ENCODE data around the gene TSKS.
A peak's percentile ranks its signal among the peaks of the same experiment; 100 is the strongest.

The TSKS gene

DNA sequence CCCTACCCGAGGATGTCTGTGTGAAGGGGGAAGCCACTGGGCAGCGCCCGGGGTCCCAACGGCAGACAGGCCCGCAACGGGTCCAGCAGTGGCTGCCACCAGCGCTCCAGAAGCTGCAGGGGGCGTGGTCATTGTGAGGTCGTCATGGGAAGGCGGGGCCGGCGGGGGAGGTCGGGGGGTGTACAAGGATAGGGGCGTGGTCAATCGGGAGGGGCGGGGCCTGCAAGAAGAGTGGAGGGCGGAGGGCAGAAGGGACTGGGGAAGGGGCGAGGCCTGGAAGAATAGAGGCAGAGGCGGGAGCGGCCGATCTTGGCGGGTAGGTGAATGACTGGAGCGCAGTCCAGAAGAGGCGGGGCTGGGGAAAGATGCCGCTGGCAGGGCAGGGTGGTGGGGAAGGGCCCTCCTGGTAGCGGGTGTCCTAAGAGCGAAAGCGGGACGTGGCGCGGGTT is 45.6 kb upstream of the TSKS start:
- DNase-seq = peak; percentile 68
- Histone ChIP-seq H3K36me3 (replicated peaks) (peaks cover 27% of the 10 kb centered on the region), H3K27ac (no peak overlapping the region), H3K27me3 (replicated peaks) (no peaks in the 10 kb centered on the region), H3K4me3 (ENCODE audit: low read depth, low read length) (peak overlapping the region; percentile 65)
- in situ Hi-C loops (cut with HindIII; ENCODE audit: low pct_ligation_motif_present, low sequenced_read_pairs) = no loop called here
- TF ChIP-seq, protein P1, sequence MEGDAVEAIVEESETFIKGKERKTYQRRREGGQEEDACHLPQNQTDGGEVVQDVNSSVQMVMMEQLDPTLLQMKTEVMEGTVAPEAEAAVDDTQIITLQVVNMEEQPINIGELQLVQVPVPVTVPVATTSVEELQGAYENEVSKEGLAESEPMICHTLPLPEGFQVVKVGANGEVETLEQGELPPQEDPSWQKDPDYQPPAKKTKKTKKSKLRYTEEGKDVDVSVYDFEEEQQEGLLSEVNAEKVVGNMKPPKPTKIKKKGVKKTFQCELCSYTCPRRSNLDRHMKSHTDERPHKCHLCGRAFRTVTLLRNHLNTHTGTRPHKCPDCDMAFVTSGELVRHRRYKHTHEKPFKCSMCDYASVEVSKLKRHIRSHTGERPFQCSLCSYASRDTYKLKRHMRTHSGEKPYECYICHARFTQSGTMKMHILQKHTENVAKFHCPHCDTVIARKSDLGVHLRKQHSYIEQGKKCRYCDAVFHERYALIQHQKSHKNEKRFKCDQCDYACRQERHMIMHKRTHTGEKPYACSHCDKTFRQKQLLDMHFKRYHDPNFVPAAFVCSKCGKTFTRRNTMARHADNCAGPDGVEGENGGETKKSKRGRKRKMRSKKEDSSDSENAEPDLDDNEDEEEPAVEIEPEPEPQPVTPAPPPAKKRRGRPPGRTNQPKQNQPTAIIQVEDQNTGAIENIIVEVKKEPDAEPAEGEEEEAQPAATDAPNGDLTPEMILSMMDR (IDR thresholded peaks at IDR 0.05; ENCODE audit: low read depth, low read length, missing control alignments) = no peak

DNA sequence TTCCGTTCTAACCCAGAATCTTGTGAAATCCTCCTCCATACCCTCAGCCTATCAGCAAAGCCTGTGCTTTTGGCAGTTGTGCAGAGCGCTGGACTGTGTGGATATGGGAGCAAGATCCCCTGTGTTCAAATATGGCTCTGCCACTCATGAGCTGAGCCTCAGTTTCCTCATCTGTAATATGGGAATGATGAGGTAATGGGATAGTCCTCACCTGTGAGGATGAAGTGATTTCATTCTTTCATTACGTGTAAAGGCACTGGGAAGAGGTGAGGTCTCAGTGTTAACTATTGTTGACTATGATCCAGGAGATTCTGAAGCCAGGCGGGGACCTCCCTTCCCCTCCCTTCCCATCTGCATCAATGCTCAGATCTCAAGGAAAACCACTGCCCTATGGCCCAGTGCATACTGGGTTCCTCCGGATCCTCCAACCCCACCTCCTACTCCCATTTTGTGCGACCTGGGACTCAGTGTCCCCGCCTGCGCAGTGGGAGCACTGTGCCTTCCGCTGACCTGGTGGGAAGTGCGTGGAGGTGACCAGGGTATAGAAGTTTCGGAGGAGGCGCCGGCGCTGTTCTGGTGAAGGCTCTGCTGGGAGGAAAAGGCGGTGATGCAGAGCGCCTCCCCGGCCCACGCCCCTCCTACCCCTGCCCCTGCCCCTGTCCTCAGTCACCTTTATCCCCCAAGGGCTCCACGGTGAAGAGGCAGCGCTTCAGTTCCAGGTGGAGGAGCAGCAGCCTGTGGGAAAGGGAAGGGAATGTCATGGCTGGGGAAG is 45.0 kb upstream of the TSKS start:
- Histone ChIP-seq H3K27ac (no peak overlapping the region), H3K4me3 (ENCODE audit: low read depth, low read length) (peak overlapping the region; percentile 65), H3K36me3 (replicated peaks) (peaks cover 33% of the 10 kb centered on the region), H3K27me3 (replicated peaks) (no peaks in the 10 kb centered on the region)
- TF ChIP-seq, protein P1 (IDR thresholded peaks at IDR 0.05; ENCODE audit: low read depth, low read length, missing control alignments) = no peak
- in situ Hi-C loops (cut with HindIII; ENCODE audit: low pct_ligation_motif_present, low sequenced_read_pairs) = no loop called here
- no peak for DNase-seq

DNA sequence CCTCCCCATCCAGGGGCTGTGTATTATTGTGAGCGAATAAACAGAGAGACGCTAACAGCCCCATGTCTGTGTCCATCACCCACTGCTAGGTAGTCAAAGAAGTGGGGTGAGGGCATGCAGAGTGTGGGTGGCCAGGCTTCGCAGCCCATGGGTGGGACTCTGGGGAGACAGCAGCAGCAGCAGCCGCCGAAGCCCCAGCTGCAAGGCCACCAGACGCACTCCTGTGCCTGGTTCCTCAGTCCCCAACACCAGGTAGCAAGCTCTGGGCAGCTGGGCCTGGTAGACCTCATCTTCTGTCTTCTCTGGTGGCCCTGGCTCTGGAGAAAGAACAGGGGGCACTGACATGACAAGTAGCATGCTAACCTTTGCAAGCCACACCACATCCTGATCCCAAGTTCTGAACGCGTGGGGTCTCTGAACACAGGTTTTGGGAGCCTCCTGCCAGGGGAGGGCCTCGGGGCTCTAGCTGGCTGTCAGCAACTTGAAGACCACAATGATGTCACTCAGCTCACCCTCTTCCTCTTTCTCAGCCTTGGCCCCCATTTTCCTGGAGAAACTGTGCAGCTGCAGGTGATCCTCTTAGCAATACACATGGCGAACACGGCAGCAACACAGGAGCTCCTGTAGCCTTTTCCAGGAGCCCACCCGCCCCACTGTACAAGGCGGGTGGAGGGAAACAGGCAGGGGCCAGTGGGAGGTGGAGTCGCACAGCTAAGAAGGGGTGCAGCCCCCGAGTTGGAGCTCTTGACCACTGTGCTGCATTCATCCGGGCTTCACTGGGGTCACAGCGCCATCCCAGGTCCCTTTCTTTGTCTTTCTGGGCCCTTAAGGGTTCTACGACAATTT is 44.2 kb upstream of the TSKS start:
- Histone ChIP-seq H3K4me3 (ENCODE audit: low read depth, low read length) (no peak overlapping the region), H3K27ac (no peak overlapping the region), H3K27me3 (replicated peaks) (no peaks in the 10 kb centered on the region), H3K36me3 (replicated peaks) (peaks cover 39% of the 10 kb centered on the region)
- in situ Hi-C loops (cut with HindIII; ENCODE audit: low pct_ligation_motif_present, low sequenced_read_pairs) = no loop called here
- TF ChIP-seq, protein P1 (IDR thresholded peaks at IDR 0.05; ENCODE audit: low read depth, low read length, missing control alignments) = no peak
- no peak for DNase-seq

DNA sequence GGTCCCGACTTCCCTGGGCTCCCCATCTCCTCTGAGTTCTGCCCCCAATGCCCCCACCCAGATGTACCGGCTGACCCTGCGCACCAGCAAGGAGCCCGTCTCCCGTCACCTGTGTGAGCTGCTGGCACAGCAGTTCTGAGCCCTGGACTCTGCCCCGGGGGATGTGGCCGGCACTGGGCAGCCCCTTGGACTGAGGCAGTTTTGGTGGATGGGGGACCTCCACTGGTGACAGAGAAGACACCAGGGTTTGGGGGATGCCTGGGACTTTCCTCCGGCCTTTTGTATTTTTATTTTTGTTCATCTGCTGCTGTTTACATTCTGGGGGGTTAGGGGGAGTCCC is 43.5 kb upstream of the TSKS start:
- Histone ChIP-seq H3K27me3 (replicated peaks) (no peaks in the 10 kb centered on the region), H3K27ac (no peak overlapping the region), H3K4me3 (ENCODE audit: low read depth, low read length) (no peak overlapping the region), H3K36me3 (replicated peaks) (peaks cover 39% of the 10 kb centered on the region)
- TF ChIP-seq, protein P1 (IDR thresholded peaks at IDR 0.05; ENCODE audit: low read depth, low read length, missing control alignments) = no peak
- DNase-seq = no peak
- in situ Hi-C loops (cut with HindIII; ENCODE audit: low pct_ligation_motif_present, low sequenced_read_pairs) = no loop called here

DNA sequence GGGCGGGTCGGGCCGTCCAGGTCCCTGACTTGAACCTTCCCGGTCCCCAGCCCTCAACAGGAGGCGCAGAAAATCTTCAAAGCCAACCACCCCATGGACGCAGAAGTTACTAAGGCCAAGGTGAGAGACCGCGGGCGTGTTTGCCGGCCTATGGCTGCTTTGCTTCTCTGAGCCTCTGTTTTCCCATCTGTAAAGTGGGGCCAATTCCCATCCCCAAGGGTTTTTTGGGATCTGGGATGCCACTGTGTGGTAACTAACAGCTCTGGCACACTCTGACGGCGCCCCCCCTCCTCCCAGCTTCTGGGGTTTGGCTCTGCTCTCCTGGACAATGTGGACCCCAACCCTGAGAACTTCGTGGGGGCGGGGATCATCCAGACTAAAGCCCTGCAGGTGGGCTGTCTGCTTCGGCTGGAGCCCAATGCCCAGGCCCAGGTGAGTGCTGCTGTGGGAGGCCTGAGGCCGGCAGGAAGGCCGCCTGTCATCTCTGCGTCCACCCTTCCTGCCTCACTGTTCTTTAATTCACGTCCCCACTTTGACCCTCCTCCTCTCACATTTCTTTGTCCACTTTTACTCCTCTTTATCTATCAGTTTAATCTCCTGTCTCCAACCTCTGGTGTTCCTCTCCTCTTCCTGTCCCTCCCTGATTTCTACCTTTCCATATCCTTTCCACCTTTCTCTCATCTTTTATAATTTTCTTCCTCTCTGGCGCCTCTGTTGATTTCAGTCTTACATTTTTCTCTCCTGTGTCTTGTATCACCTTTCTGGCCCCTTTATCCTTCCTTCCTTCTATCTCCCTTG is 42.9 kb upstream of the TSKS start:
- TF ChIP-seq, protein P1 (IDR thresholded peaks at IDR 0.05; ENCODE audit: low read depth, low read length, missing control alignments) = no peak

More for the DNA sequence above, 42.9 kb upstream of the TSKS start:
- peaks cover 42% of the 10 kb centered on the region for H3K36me3 ChIP-seq (replicated peaks)
- in situ Hi-C loops (cut with HindIII; ENCODE audit: low pct_ligation_motif_present, low sequenced_read_pairs) = no loop called here
- H3K27me3 ChIP-seq (replicated peaks) = no peaks in the 10 kb centered on the region
- DNase-seq = no peak
- no peak overlapping the region for H3K27ac ChIP-seq
- H3K4me3 ChIP-seq (ENCODE audit: low read depth, low read length) = no peak overlapping the region

Measured in brain microvascular endothelial cell (primary cell).